ENCODE measurements around the gene LRRC4C.

GRCh38 chr11:41245184-41245583, 214.3 kb downstream of the LRRC4C start:
- TF ChIP-seq, protein P1, sequence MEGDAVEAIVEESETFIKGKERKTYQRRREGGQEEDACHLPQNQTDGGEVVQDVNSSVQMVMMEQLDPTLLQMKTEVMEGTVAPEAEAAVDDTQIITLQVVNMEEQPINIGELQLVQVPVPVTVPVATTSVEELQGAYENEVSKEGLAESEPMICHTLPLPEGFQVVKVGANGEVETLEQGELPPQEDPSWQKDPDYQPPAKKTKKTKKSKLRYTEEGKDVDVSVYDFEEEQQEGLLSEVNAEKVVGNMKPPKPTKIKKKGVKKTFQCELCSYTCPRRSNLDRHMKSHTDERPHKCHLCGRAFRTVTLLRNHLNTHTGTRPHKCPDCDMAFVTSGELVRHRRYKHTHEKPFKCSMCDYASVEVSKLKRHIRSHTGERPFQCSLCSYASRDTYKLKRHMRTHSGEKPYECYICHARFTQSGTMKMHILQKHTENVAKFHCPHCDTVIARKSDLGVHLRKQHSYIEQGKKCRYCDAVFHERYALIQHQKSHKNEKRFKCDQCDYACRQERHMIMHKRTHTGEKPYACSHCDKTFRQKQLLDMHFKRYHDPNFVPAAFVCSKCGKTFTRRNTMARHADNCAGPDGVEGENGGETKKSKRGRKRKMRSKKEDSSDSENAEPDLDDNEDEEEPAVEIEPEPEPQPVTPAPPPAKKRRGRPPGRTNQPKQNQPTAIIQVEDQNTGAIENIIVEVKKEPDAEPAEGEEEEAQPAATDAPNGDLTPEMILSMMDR (IDR thresholded peaks at IDR 0.05), result no peak
- TF ChIP-seq POLR2A (IDR thresholded peaks at IDR 0.05), result no peak
